Activated T-cell treated with anti-CD3 and anti-CD28 coated beads, Interleukin-2, amount 50 U/mL, for 24 hours (primary cell): ENCODE results near the gene TALDO1.

Experiments
- DNase-seq: peaks from one replicate; pipeline ENCODE4 v3.0.0-alpha.2; 2020
- H3K27ac Mint-ChIP-seq: 2 replicates; pipeline ENCODE4 v1.8.0; 2020; ENCODE audit warnings: mild to moderate bottlenecking, mixed read lengths
- H3K27me3 Mint-ChIP-seq: 2 replicates; pipeline ENCODE4 v1.8.0; 2020; ENCODE audit warnings: mixed read lengths
- H3K36me3 Mint-ChIP-seq: 2 replicates; pipeline ENCODE4 v1.8.0; 2020; ENCODE audit warnings: low read depth, mixed read lengths
- H3K4me1 Mint-ChIP-seq: 2 replicates; pipeline ENCODE4 v1.8.0; 2020; ENCODE audit warnings: low read depth, mixed read lengths
- H3K4me3 Mint-ChIP-seq: 2 replicates; pipeline ENCODE4 v1.8.0; 2020; ENCODE audit warnings: mild to moderate bottlenecking, moderate library complexity, mixed read lengths
- H3K9me3 Mint-ChIP-seq: 2 replicates; pipeline ENCODE4 v1.8.0; 2020; ENCODE audit warnings: mixed read lengths

TALDO1 gene

DNA sequence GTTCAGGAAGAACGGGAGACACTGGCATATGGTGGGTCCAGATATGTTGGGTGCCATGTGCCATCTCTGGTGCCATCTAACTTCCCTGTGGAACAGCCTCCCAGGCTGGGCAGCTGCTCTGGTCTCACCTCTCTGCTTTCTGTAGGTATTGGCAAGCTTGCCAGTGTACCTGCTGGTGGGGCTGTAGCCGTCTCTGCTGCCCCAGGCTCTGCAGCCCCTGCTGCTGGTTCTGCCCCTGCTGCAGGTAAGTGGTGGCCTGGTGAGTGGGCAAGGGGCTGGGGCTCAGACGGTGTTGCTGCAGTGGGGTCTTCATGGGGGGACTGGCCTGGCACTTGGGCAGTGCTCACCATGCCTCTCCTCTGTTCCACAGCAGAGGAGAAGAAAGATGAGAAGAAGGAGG is 65.1 kb downstream of the TALDO1 start:
- Mint-ChIP-seq H3K9me3 (no peaks in the 10 kb centered on the region), H3K4me3 (peak overlapping the region; percentile 89), H3K27ac (peak overlapping the region; percentile 96), H3K36me3 (peaks cover 79% of the 10 kb centered on the region), H3K4me1 (peaks cover 36% of the 10 kb centered on the region), H3K27me3 (no peaks in the 10 kb centered on the region)
- DNase-seq = no peak

GRCh38 chr11:813072-813455 is 65.8 kb downstream of the TALDO1 start:
- H3K27me3 Mint-ChIP-seq = no peaks in the 10 kb centered on the region
- H3K9me3 Mint-ChIP-seq = no peaks in the 10 kb centered on the region
- peak overlapping the region; percentile 89 for H3K4me3 Mint-ChIP-seq
- H3K27ac Mint-ChIP-seq = peak overlapping the region; percentile 96
- H3K36me3 Mint-ChIP-seq = peaks cover 75% of the 10 kb centered on the region
- peaks cover 31% of the 10 kb centered on the region for H3K4me1 Mint-ChIP-seq
- DNase-seq = no peak

DNA sequence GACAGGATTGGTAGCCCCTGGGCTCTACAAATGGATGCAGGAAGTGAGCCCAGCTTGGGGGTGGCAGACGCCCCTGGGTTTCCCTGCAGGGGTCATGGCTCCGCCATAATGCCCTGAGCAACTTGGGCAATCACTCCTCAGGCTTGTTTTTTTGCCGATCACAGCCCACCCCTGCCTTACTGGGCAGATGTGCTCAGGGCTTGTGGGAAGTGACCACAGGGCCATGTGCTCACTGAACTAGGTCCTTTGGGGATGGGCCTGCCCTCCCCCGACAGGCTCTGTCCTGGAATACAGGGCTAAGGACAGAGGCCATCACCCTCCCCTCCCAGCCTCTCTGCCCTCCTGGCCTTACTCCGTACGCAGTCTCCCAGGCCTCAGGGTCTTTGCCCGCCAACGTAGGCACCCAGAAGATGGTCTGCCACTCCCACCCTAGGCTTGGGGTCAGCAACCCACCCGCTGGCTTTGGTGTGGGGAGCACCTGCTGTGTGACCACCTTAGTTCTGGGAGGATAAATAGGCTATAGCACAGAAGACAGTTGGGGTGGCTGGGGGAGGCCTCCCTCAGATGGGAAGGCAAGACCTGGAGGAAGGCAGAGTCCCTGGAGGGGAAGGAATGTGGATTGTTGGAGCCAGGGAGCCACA is 66.3 kb downstream of the TALDO1 start:
- peak overlapping the region; percentile 10 for H3K4me3 Mint-ChIP-seq
- no peaks in the 10 kb centered on the region for H3K9me3 Mint-ChIP-seq
- no peaks in the 10 kb centered on the region for H3K27me3 Mint-ChIP-seq
- H3K36me3 Mint-ChIP-seq = peaks cover 72% of the 10 kb centered on the region
- peak; percentile 55 for DNase-seq
- H3K4me1 Mint-ChIP-seq = peaks cover 30% of the 10 kb centered on the region
- peak overlapping the region; percentile 96 for H3K27ac Mint-ChIP-seq
